Tibial nerve (tissue), 4 donors: ENCODE measurements around the gene CALHM3.

Source experiments
- EP300 ChIP-seq, 2 donors: sonication (generic); formaldehyde crosslinking; IDR thresholded peaks; one replicate each; pipeline ENCODE4 v1.6.1; 2017; ENCODE audit warnings: antibody characterized with exemption in 2 of 2, mild to moderate bottlenecking in 1 of 2
- POLR2A ChIP-seq, 2 donors: fragments of 450-650 bp; IDR thresholded peaks; one replicate each; pipeline ENCODE4 v1.6.1; 2017; ENCODE audit warnings: antibody characterized with exemption in 2 of 2, mild to moderate bottlenecking in 2 of 2, moderate library complexity in 2 of 2
- TF ChIP-seq, protein P1 (sequence below), 5 experiments: fragments of 200-600 bp in 3 of 5; fragments of 450-650 bp in 2 of 5; sonication (generic) in 3 of 5; IDR thresholded peaks; one replicate each; pipeline ENCODE4 v1.5.1; 2016 to 2019; ENCODE audit warnings: antibody characterized with exemption in 5 of 5, mild to moderate bottlenecking in 3 of 5, moderate library complexity in 2 of 5

DNA sequence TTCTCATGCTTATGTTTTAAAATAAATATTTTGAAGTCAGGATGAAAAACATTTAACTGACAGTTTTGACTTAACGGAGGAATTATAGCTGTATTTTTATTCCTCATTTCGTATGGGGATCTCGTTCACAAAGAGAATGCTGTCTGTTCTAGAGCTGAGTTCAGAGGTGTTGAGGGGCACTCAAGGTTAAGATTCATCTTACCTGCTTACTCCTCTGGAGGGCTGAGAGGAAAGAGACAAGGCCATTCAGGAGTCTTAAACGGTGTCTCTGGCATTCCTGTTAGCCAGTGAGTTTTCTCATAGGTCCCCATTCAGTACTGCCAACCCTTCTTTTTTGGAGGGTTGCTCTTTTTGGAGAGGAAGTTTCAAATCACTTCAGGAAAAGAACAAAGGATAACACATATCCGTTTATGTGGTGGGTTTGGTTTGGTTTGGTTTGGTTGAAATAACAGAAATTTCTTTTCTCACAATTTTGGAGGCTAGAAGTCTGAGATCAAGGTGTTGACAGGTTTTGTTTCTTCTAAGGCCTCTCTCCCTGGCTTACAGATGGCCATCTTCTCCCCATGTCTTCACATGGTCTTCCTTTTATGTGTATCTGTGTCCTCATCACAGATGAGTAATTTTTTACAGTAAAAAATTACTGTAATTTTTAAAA, 49.9 kb downstream of the CALHM3 start:
- TF ChIP-seq, protein P1, sequence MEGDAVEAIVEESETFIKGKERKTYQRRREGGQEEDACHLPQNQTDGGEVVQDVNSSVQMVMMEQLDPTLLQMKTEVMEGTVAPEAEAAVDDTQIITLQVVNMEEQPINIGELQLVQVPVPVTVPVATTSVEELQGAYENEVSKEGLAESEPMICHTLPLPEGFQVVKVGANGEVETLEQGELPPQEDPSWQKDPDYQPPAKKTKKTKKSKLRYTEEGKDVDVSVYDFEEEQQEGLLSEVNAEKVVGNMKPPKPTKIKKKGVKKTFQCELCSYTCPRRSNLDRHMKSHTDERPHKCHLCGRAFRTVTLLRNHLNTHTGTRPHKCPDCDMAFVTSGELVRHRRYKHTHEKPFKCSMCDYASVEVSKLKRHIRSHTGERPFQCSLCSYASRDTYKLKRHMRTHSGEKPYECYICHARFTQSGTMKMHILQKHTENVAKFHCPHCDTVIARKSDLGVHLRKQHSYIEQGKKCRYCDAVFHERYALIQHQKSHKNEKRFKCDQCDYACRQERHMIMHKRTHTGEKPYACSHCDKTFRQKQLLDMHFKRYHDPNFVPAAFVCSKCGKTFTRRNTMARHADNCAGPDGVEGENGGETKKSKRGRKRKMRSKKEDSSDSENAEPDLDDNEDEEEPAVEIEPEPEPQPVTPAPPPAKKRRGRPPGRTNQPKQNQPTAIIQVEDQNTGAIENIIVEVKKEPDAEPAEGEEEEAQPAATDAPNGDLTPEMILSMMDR (IDR thresholded peaks at IDR 0.05): no peak
- TF ChIP-seq POLR2A (IDR thresholded peaks at IDR 0.05): no peak
- TF ChIP-seq EP300 (IDR thresholded peaks at IDR 0.05): no peak
